SJSA1 (cell line): ENCODE measurements around the gene MINAR1. TPM values are rescaled to one million over a fixed set of nuclear protein-coding genes. Genes with fewer than 3 reads are reported as not detected.

ENCODE experiments used
- DNase-seq, 2 experiments: peaks; one replicate each; pipeline ENCODE4 v3.0.0-alpha.2; 2015 to 2020; ENCODE audit warnings: low spot score in 2 of 2, low read depth in 1 of 2
- H3K27ac ChIP-seq: fragments of 250-450 bp; sonication (Bioruptor Pico); 2 replicates; pipeline ENCODE4 v1.5.1; 2020; ENCODE audit warnings: mild to moderate bottlenecking, moderate library complexity
- H3K27me3 ChIP-seq: fragments of 250-450 bp; sonication (Bioruptor Pico); replicated peaks from 2 replicates; pipeline ENCODE4 v1.5.1; 2020; ENCODE audit warnings: mild to moderate bottlenecking, moderate library complexity
- H3K36me3 ChIP-seq: fragments of 250-450 bp; sonication (Bioruptor Pico); 2 replicates; pipeline ENCODE4 v1.5.1; 2020; ENCODE audit warnings: mild to moderate bottlenecking
- H3K4me1 ChIP-seq: fragments of 250-450 bp; sonication (Bioruptor Pico); replicated peaks from 2 replicates; pipeline ENCODE4 v1.6.1; 2021; ENCODE audit warnings: mild to moderate bottlenecking
- H3K4me3 ChIP-seq: fragments of 250-450 bp; sonication (Bioruptor Pico); 2 replicates; pipeline ENCODE4 v1.5.1; 2020; ENCODE audit warnings: mild to moderate bottlenecking
- H3K9me3 ChIP-seq: fragments of 250-450 bp; sonication (Bioruptor Pico); replicated peaks from 2 replicates; pipeline ENCODE4 v1.5.1; 2020; ENCODE audit warnings: mild to moderate bottlenecking
- total RNA-seq: library from RNA; depleted of rRNA; stranded (reverse); fragments of >200 nt; shearing (Covaris generic); gene quantifications from 2 replicates; pipeline ENCODE4 v1.2.3, GENCODE V29; 2014

MINAR1 gene
- total RNA-seq, 1 experiment from 2014 or later: 0.82 TPM

- Histone ChIP-seq H3K4me1 (peaks cover 1% of the 10 kb centered on the region), H3K9me3 (no peaks in the 10 kb centered on the region), H3K27ac (no peak overlapping the region), H3K4me3 (no peak overlapping the region), H3K36me3 (no peaks in the 10 kb centered on the region), H3K27me3 (peaks cover 18% of the 10 kb centered on the region)
- DNase-seq: no peak
Measured at GRCh38 chr15:79437275-79438000, 5.3 kb downstream of the MINAR1 start.

- no peaks in the 10 kb centered on the region for H3K4me1 ChIP-seq
Measured at GRCh38 chr15:79439236-79439635, 7.1 kb downstream of the MINAR1 start.

GRCh38 chr15:79440355-79440908, 8.3 kb downstream of the MINAR1 start:
- Histone ChIP-seq H3K4me3 (no peak overlapping the region), H3K27me3 (0 out of 2 replicates have a peak, but pooled peaks cover 3% of the 10 kb centered on the region), H3K9me3 (no peaks in the 10 kb centered on the region), H3K27ac (no peak overlapping the region), H3K36me3 (no peaks in the 10 kb centered on the region), H3K4me1 (no peaks in the 10 kb centered on the region)
- DNase-seq: no peak

More at GRCh38 chr15:79439236-79439635, 7.1 kb downstream of the MINAR1 start:
- Histone ChIP-seq H3K4me3 (no peak overlapping the region), H3K9me3 (no peaks in the 10 kb centered on the region), H3K27ac (no peak overlapping the region), H3K27me3 (0 out of 2 replicates have a peak, but pooled peaks cover 4% of the 10 kb centered on the region), H3K36me3 (no peaks in the 10 kb centered on the region)
- DNase-seq: no peak

GRCh38 chr15:79442911-79443310, 10.8 kb downstream of the MINAR1 start:
- Histone ChIP-seq H3K27ac (no peak overlapping the region), H3K4me3 (no peak overlapping the region), H3K4me1 (no peaks in the 10 kb centered on the region), H3K9me3 (no peaks in the 10 kb centered on the region), H3K27me3 (no peaks in the 10 kb centered on the region), H3K36me3 (no peaks in the 10 kb centered on the region)
- no peak for DNase-seq

- Histone ChIP-seq H3K4me3 (no peak overlapping the region), H3K27ac (no peak overlapping the region), H3K9me3 (no peaks in the 10 kb centered on the region), H3K4me1 (no peaks in the 10 kb centered on the region), H3K36me3 (no peaks in the 10 kb centered on the region), H3K27me3 (no peaks in the 10 kb centered on the region)
- DNase-seq: no peak
Measured at GRCh38 chr15:79447060-79447459, 14.9 kb downstream of the MINAR1 start.

- Histone ChIP-seq H3K36me3 (no peaks in the 10 kb centered on the region), H3K4me3 (no peak overlapping the region), H3K4me1 (no peaks in the 10 kb centered on the region), H3K9me3 (no peaks in the 10 kb centered on the region), H3K27me3 (no peaks in the 10 kb centered on the region), H3K27ac (no peak overlapping the region)
- DNase-seq: no peak
Measured at GRCh38 chr15:79450648-79451047, 18.5 kb downstream of the MINAR1 start.

- no peaks in the 10 kb centered on the region for H3K36me3 ChIP-seq
- no peak overlapping the region for H3K27ac ChIP-seq
- H3K27me3 ChIP-seq: no peaks in the 10 kb centered on the region
- no peaks in the 10 kb centered on the region for H3K4me1 ChIP-seq
- no peak overlapping the region for H3K4me3 ChIP-seq
- no peaks in the 10 kb centered on the region for H3K9me3 ChIP-seq
- DNase-seq: no peak
Measured at GRCh38 chr15:79451361-79451999, 19.3 kb downstream of the MINAR1 start.

GRCh38 chr15:79452244-79453051, 20.3 kb downstream of the MINAR1 start:
- Histone ChIP-seq H3K27ac (no peak overlapping the region), H3K36me3 (no peaks in the 10 kb centered on the region), H3K9me3 (no peaks in the 10 kb centered on the region), H3K27me3 (no peaks in the 10 kb centered on the region), H3K4me1 (no peaks in the 10 kb centered on the region), H3K4me3 (no peak overlapping the region)
- DNase-seq: no peak

- Histone ChIP-seq H3K9me3 (no peaks in the 10 kb centered on the region), H3K4me1 (no peaks in the 10 kb centered on the region), H3K4me3 (no peak overlapping the region), H3K36me3 (no peaks in the 10 kb centered on the region), H3K27me3 (no peaks in the 10 kb centered on the region), H3K27ac (no peak overlapping the region)
- DNase-seq: no peak
Measured at GRCh38 chr15:79453446-79453845, 21.3 kb downstream of the MINAR1 start.

- no peaks in the 10 kb centered on the region for H3K27me3 ChIP-seq
- no peaks in the 10 kb centered on the region for H3K36me3 ChIP-seq
- no peak overlapping the region for H3K4me3 ChIP-seq
- H3K27ac ChIP-seq: no peak overlapping the region
- H3K9me3 ChIP-seq: no peaks in the 10 kb centered on the region
- H3K4me1 ChIP-seq: no peaks in the 10 kb centered on the region
- DNase-seq: no peak
Measured at GRCh38 chr15:79454063-79454462, 21.9 kb downstream of the MINAR1 start.

GRCh38 chr15:79455361-79455760, 23.2 kb downstream of the MINAR1 start:
- no peaks in the 10 kb centered on the region for H3K9me3 ChIP-seq
- no peaks in the 10 kb centered on the region for H3K4me1 ChIP-seq
- DNase-seq: no peak
- no peaks in the 10 kb centered on the region for H3K27me3 ChIP-seq
- H3K4me3 ChIP-seq: no peak overlapping the region
- no peak overlapping the region for H3K27ac ChIP-seq
- no peaks in the 10 kb centered on the region for H3K36me3 ChIP-seq

- Histone ChIP-seq H3K4me3 (no peak overlapping the region), H3K36me3 (no peaks in the 10 kb centered on the region), H3K27me3 (no peaks in the 10 kb centered on the region), H3K4me1 (no peaks in the 10 kb centered on the region), H3K27ac (no peak overlapping the region), H3K9me3 (no peaks in the 10 kb centered on the region)
- DNase-seq: no peak
Measured at GRCh38 chr15:79455943-79456342, 23.8 kb downstream of the MINAR1 start.

- no peak for DNase-seq
- Histone ChIP-seq H3K4me3 (no peak overlapping the region), H3K4me1 (no peaks in the 10 kb centered on the region), H3K36me3 (no peaks in the 10 kb centered on the region), H3K9me3 (no peaks in the 10 kb centered on the region), H3K27me3 (no peaks in the 10 kb centered on the region), H3K27ac (no peak overlapping the region)
Measured at GRCh38 chr15:79458491-79458890, 26.4 kb downstream of the MINAR1 start.

- H3K4me3 ChIP-seq: no peak overlapping the region
Measured at GRCh38 chr15:79459666-79460065, 27.5 kb downstream of the MINAR1 start.

More at GRCh38 chr15:79459666-79460065, 27.5 kb downstream of the MINAR1 start:
- Histone ChIP-seq H3K4me1 (no peaks in the 10 kb centered on the region), H3K36me3 (no peaks in the 10 kb centered on the region), H3K27me3 (no peaks in the 10 kb centered on the region), H3K27ac (no peak overlapping the region), H3K9me3 (no peaks in the 10 kb centered on the region)
- DNase-seq: no peak
